GM12878 (cell line): Measurements from ENCODE around the gene ADIG. TPM values are rescaled to one million over a fixed set of nuclear protein-coding genes. Genes with fewer than 3 reads are reported as not detected.

Experiments used
- ATAC-seq: fragments of 200-7000 bp; cut with Tn5 transposase; 3 replicates; pipeline ENCODE4 v1.9.1; 2020; ENCODE audit warnings: mild to moderate bottlenecking, moderate library complexity
- BruUV-seq: library from RNA; stranded (reverse); fragments of 400-500 nt; replicated peaks from 2 replicates; lab custom pipeline; 2021; lab: Mats Ljungman, UMichigan
- CTCF ChIA-PET: fragments of 300-600 bp; sonication (Branson Sonifier 250); formaldehyde crosslinking; extraction: SDS; loops from one replicate; lab custom pipeline; 2021; ENCODE audit warnings: inconsistent platforms; lab: Yijun Ruan, JAX
- POLR2A ChIA-PET: fragments of 350-600 bp; formaldehyde crosslinking; extraction: SDS; loops from one replicate; lab custom pipeline; 2021; ENCODE audit warnings: inconsistent platforms; lab: Charles Lee
- RAD21 ChIA-PET: fragments of 300-600 bp; sonication (Branson Sonifier 250); formaldehyde crosslinking; loops from one replicate; lab custom pipeline; 2023; ENCODE audit warnings: antibody characterized with exemption; ENCODE audit not compliant: unreplicated experiment; lab: Charles Lee
- SMC1A ChIA-PET: fragments of 300-600 bp; sonication (Branson Sonifier 250); formaldehyde crosslinking; loops from one replicate; lab custom pipeline; 2023; ENCODE audit not compliant: unreplicated experiment, uncharacterized antibody; lab: Charles Lee
- DNase-seq: peaks from one replicate; pipeline ENCODE4 v3.0.0-alpha.2; 2011; ENCODE audit warnings: low read depth, low spot score
- FAIRE-seq: peaks from 3 replicates; lab custom pipeline; 2011; peaks lifted over from hg19 to GRCh38; lab: Jason Lieb, UNC
- H2AFZ ChIP-seq: 2 replicates; pipeline ENCODE4 v1.6.0; 2011; ENCODE audit warnings: low read depth, low read length, control low read depth; ENCODE audit not compliant: control insufficient read depth
- H3K27ac ChIP-seq: 2 replicates; pipeline ENCODE4 v1.5.1; 2011; ENCODE audit warnings: control low read depth; ENCODE audit not compliant: control insufficient read depth, insufficient read depth
- H3K27me3 ChIP-seq, 2 experiments: replicated peaks in 1 of 2; 2 replicates each; pipeline versions ENCODE4 v1.6.0 to v1.6.1; 2011; ENCODE audit warnings: low read length in 1 of 2; ENCODE audit not compliant: control insufficient read depth in 2 of 2, insufficient read depth in 2 of 2
- H3K36me3 ChIP-seq, 2 experiments: 2 replicates each; pipeline ENCODE4 v1.5.1; 2011; ENCODE audit warnings: low read length in 1 of 2; ENCODE audit not compliant: control insufficient read depth in 2 of 2, insufficient read depth in 2 of 2
- H3K4me1 ChIP-seq: 2 replicates; pipeline ENCODE4 v1.6.1; 2011; ENCODE audit warnings: mild to moderate bottlenecking, low read length, moderate library complexity, mixed read lengths; ENCODE audit not compliant: control insufficient read depth, insufficient read depth
- H3K4me2 ChIP-seq: 2 replicates; pipeline ENCODE4 v1.6.0; 2011; ENCODE audit warnings: control low read depth; ENCODE audit not compliant: control insufficient read depth, insufficient read depth
- H3K4me3 ChIP-seq: fragments of 200-600 bp; sonication (generic); 2 replicates; pipeline ENCODE4 v1.5.1; 2016
- H3K79me2 ChIP-seq: 2 replicates; pipeline ENCODE4 v1.6.0; 2011; ENCODE audit warnings: low read length; ENCODE audit not compliant: control insufficient read depth, insufficient read depth
- H3K9ac ChIP-seq: 2 replicates; pipeline ENCODE4 v1.8.0; 2011; ENCODE audit warnings: low read length, control low read depth, mixed read lengths; ENCODE audit not compliant: control insufficient read depth, insufficient read depth
- H3K9me3 ChIP-seq: replicated peaks from 3 replicates; pipeline ENCODE4 v1.5.1; 2011; ENCODE audit warnings: mild to moderate bottlenecking, low read length; ENCODE audit not compliant: control insufficient read depth, insufficient read depth
- H4K20me1 ChIP-seq: 2 replicates; pipeline ENCODE4 v1.6.0; 2011; ENCODE audit not compliant: control insufficient read depth, insufficient read depth
- CBFB ChIP-seq: IDR thresholded peaks from 2 replicates; pipeline ENCODE4 v1.6.1; 2016; ENCODE audit warnings: antibody characterized with exemption, low read depth
- EZH2 ChIP-seq: IDR thresholded peaks from 2 replicates; pipeline ENCODE4 v1.6.1; 2012; ENCODE audit warnings: low read depth, mild to moderate bottlenecking, control low read depth, inconsistent platforms, low read length, borderline replicate concordance; ENCODE audit not compliant: control insufficient read depth
- GABPA ChIP-seq: IDR thresholded peaks from 2 replicates; pipeline ENCODE4 v1.6.1; 2014; ENCODE audit warnings: antibody characterized with exemption, low read depth, mild to moderate bottlenecking, inconsistent platforms
- MTA3 ChIP-seq: IDR thresholded peaks from 2 replicates; pipeline ENCODE4 v1.6.1; 2012; ENCODE audit warnings: low read length, inconsistent platforms, borderline replicate concordance
- NFIC ChIP-seq: IDR thresholded peaks from 2 replicates; pipeline ENCODE4 v1.6.1; 2012; ENCODE audit warnings: low read depth, mild to moderate bottlenecking, inconsistent platforms, low read length, moderate library complexity
- NFYB ChIP-seq: IDR thresholded peaks from 2 replicates; pipeline ENCODE4 v1.6.1; 2011; ENCODE audit warnings: low read depth, mild to moderate bottlenecking, low read length, improper control_type of control experiment, moderate library complexity; ENCODE audit not compliant: insufficient read depth
- POU2F2 ChIP-seq: IDR thresholded peaks from 3 replicates; pipeline ENCODE4 v1.6.1; 2011; ENCODE audit warnings: low read depth, mild to moderate bottlenecking, low read length, borderline replicate concordance
- SIX5 ChIP-seq: IDR thresholded peaks from 2 replicates; pipeline ENCODE4 v1.6.1; 2011; ENCODE audit warnings: mild to moderate bottlenecking, low read depth, low read length, moderate library complexity; ENCODE audit not compliant: severe bottlenecking
- SREBF1 ChIP-seq: IDR thresholded peaks from 2 replicates; pipeline ENCODE4 v1.6.1; 2012; ENCODE audit warnings: mild to moderate bottlenecking, low read length
- TARDBP ChIP-seq: IDR thresholded peaks from 2 replicates; pipeline ENCODE4 v1.6.1; 2016; ENCODE audit warnings: borderline replicate concordance
- ZBTB11 ChIP-seq: fragments of 450-650 bp; formaldehyde crosslinking; IDR thresholded peaks from 2 replicates; pipeline ENCODE4 v1.5.0; 2022; ENCODE audit warnings: mild to moderate bottlenecking, missing genetic modification characterization
- WGBS: methylation state at CpG from one replicate; pipeline ENCODE4 v1.1.6; 2016; ENCODE audit warnings: low lambda C conversion rate; ENCODE audit not compliant: insufficient replicate concordance, insufficient coverage; ENCODE audit errors: missing lambda C conversion rate; 5-methylcytosine and 5-hydroxymethylcytosine counted together
- in situ Hi-C: fragments of 300-500 bp; cut with MboI; formaldehyde crosslinking; loops from 9 replicates; pipeline ENCODE4 v1.14.3; 2018; ENCODE audit warnings: mixed read lengths
- intact Hi-C: fragments of 100-400 bp; cut with micrococcal nuclease; formaldehyde crosslinking; loops from one replicate; pipeline ENCODE4 v1.14.2; 2022; ENCODE audit not compliant: unreplicated experiment
- polyA plus RNA-seq, 11 experiments: library from polyadenylated mRNA; depleted of rRNA in 4 of 11; unstranded in 6 of 11; stranded (reverse) in 5 of 11; fragments of >200 nt; fragmentation: Nextera tagmentation in 4 of 11; fragmentation: Illumina TruSeq in 1 of 11; extraction: Ambion mirVana in 4 of 11; extraction: Trizol in 1 of 11; gene quantifications; 1 replicate in 1 of 11; 2 replicates in 10 of 11; pipeline versions ENCODE4 v1.2.1 to v1.2.3, GENCODE V29; 2011 to 2016; ENCODE audit warnings: inconsistent platforms in 2 of 11, missing spikeins in 2 of 11, low read depth in 1 of 11
- total RNA-seq, 4 experiments: library from RNA; depleted of rRNA in 3 of 4; stranded (reverse); fragments of >200 nt in 3 of 4; fragmentation: Illumina TruSeq in 1 of 4; extraction: Trizol in 1 of 4; gene quantifications; 2 replicates each; pipeline versions ENCODE4 v1.2.1 to v1.2.3, GENCODE V29; 2013 to 2021
- TF ChIP-seq, protein P1 (sequence below): IDR thresholded peaks from 2 replicates; pipeline ENCODE4 v1.6.1; 2012; ENCODE audit warnings: low read depth, low read length, improper control_type of control experiment

ADIG gene
- total and polyA plus RNA-seq, 10 of the 15 experiments (the other 5 are each of a cell fraction or from before 2014, with no cell fraction given): not detected

- Histone ChIP-seq H4K20me1 (no peaks in the 10 kb centered on the region), H3K4me3 (no peak overlapping the region), H3K79me2 (no peaks in the 10 kb centered on the region), H2AFZ (no peak overlapping the region), H3K27ac (no peak overlapping the region), H3K27me3 (peaks cover 4 to 7% of the 10 kb centered on the region in 2 experiments), H3K4me1 (no peaks in the 10 kb centered on the region), H3K4me2 (no peak overlapping the region), H3K9me3 (no peaks in the 10 kb centered on the region), H3K9ac (no peak overlapping the region), H3K36me3 (no peaks in the 10 kb centered on the region)
- FAIRE-seq: no peak
- ChIA-PET CTCF (no interaction called here), RAD21 (no interaction called here), SMC1A (no interaction called here), POLR2A (no interaction called here)
- no peak for DNase-seq
- TF ChIP-seq NFIC (no peak), GABPA (no peak), EZH2 (no peak), MTA3 (no peak), POU2F2 (no peak), TARDBP (no peak), SREBF1 (no peak), ZBTB11 (no peak), NFYB (no peak), SIX5 (no peak), CBFB (no peak)
- TF ChIP-seq, protein P1, sequence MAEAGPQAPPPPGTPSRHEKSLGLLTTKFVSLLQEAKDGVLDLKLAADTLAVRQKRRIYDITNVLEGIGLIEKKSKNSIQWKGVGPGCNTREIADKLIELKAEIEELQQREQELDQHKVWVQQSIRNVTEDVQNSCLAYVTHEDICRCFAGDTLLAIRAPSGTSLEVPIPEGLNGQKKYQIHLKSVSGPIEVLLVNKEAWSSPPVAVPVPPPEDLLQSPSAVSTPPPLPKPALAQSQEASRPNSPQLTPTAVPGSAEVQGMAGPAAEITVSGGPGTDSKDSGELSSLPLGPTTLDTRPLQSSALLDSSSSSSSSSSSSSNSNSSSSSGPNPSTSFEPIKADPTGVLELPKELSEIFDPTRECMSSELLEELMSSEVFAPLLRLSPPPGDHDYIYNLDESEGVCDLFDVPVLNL: no peak
- BruUV-seq: no TSS peak
- 49% methylated on average over 9 of the region's 9 CpGs for WGBS
- intact Hi-C loops (no loop called here), in situ Hi-C loops (no loop called here)
- no peak for ATAC-seq
These were observed 18.4 kb downstream of the ADIG start for GRCh38 chr20:38599410-38599882.
